ENCODE results near the gene RPH3AL.

The RPH3AL gene

DNA sequence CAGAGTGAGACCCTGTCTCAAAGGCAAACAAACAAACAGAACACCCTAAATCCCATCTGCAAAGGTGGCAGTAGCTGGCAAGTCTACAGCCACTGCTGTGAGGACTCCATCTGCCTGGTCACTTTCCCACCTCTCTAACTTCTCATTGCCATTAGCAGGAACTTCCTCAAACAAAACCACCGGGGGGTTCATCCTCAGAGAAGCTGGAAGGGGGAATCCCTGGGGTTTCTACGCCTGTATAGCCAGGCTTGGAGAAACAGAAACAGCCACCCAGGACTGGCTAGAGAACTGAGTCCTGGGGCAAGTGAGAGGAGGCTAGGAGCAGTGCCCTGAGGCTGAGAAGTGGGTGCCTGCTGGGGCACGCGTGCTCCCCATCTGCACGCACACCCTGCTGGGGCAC lies 7.3 kb downstream of the RPH3AL start:
- TF ChIP-seq, protein P1, sequence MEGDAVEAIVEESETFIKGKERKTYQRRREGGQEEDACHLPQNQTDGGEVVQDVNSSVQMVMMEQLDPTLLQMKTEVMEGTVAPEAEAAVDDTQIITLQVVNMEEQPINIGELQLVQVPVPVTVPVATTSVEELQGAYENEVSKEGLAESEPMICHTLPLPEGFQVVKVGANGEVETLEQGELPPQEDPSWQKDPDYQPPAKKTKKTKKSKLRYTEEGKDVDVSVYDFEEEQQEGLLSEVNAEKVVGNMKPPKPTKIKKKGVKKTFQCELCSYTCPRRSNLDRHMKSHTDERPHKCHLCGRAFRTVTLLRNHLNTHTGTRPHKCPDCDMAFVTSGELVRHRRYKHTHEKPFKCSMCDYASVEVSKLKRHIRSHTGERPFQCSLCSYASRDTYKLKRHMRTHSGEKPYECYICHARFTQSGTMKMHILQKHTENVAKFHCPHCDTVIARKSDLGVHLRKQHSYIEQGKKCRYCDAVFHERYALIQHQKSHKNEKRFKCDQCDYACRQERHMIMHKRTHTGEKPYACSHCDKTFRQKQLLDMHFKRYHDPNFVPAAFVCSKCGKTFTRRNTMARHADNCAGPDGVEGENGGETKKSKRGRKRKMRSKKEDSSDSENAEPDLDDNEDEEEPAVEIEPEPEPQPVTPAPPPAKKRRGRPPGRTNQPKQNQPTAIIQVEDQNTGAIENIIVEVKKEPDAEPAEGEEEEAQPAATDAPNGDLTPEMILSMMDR (IDR thresholded peaks at IDR 0.05; ENCODE audit: poor library complexity, severe bottlenecking), result no peak
- no peaks in the 10 kb centered on the region for H3K9me3 ChIP-seq (ENCODE audit: severe bottlenecking)
- H3K4me1 ChIP-seq (ENCODE audit: insufficient read depth, poor library complexity, severe bottlenecking), result peaks cover 23% of the 10 kb centered on the region
- no peaks in the 10 kb centered on the region for H3K36me3 ChIP-seq (ENCODE audit: low read depth)
- H3K4me3 ChIP-seq (ENCODE audit: severe bottlenecking), result no peak overlapping the region
- DNase-seq (ENCODE audit: low spot score) (no peak), ATAC-seq (ENCODE audit: low read depth) (no peak)
- no peak overlapping the region for H3K27ac ChIP-seq (ENCODE audit: poor library complexity, severe bottlenecking)
- H3K27me3 ChIP-seq (ENCODE audit: insufficient read depth, poor library complexity, severe bottlenecking), result no peaks in the 10 kb centered on the region

DNA sequence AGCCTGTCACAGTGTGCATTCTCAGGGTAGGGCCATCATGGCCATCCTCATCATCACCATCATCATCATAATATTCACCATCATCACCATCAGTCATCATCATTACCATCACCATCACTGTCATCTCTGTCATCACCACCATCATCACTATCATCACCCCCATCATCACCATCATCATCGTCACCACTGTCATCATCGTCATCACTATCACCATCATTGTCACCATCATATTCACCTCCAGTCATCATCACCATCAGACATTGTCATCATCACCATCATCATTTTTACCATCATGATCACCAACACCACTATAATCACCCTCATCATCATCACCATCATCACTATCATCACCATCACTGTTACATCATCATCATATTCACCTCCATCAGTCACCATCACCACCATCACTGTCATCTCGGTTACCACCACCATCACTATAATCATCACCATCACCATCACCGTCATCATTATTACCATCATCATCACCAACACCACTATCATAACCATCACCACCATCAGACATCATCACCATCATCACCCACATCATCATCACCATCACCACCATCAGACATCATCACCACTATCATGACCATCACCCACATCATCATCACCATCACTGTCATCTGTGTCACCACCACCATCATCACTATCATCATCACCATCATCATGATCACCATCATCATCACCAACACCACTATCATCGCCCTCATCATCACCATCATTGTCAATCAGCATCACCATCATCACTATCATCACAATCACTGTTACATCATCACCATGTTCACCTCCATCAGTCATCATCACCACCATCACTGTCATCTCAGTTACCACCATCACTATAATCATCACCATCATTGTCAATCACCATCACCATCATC lies 8.5 kb downstream of the RPH3AL start:
- Histone ChIP-seq H3K4me3 (ENCODE audit: severe bottlenecking) (no peak overlapping the region), H3K36me3 (ENCODE audit: low read depth) (no peaks in the 10 kb centered on the region), H3K27me3 (ENCODE audit: insufficient read depth, poor library complexity, severe bottlenecking) (no peaks in the 10 kb centered on the region), H3K9me3 (ENCODE audit: severe bottlenecking) (no peaks in the 10 kb centered on the region), H3K4me1 (ENCODE audit: insufficient read depth, poor library complexity, severe bottlenecking) (peaks cover 11% of the 10 kb centered on the region), H3K27ac (ENCODE audit: poor library complexity, severe bottlenecking) (no peak overlapping the region)
- no peak for ATAC-seq (ENCODE audit: low read depth)
- TF ChIP-seq, protein P1 (IDR thresholded peaks at IDR 0.05; ENCODE audit: poor library complexity, severe bottlenecking), result no peak
- no peak for DNase-seq (ENCODE audit: low spot score)

DNA sequence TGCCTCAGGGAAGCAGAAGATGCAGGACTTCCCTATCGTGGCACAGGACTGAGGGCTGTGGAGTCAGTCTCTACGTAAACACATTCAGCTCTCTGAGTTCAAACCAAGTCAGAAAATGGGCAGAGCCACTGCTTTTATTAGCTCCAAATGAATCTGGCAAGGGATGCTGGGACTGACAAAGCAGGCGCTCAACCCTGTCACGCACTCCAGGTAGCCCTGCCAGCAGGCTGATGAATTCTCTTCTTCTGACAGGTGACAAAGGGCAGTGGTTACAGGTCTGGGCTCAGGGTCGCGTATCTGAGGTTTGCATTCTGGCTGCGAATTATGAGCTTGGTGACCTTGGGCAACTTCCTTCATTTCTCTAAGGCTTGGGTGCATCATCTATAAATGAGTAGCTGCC lies 9.4 kb downstream of the RPH3AL start:
- Histone ChIP-seq H3K27me3 (ENCODE audit: insufficient read depth, poor library complexity, severe bottlenecking) (no peaks in the 10 kb centered on the region), H3K9me3 (ENCODE audit: severe bottlenecking) (no peaks in the 10 kb centered on the region), H3K36me3 (ENCODE audit: low read depth) (no peaks in the 10 kb centered on the region), H3K4me1 (ENCODE audit: insufficient read depth, poor library complexity, severe bottlenecking) (peaks cover 2% of the 10 kb centered on the region), H3K4me3 (ENCODE audit: severe bottlenecking) (no peak overlapping the region), H3K27ac (ENCODE audit: poor library complexity, severe bottlenecking) (no peak overlapping the region)
- TF ChIP-seq, protein P1 (IDR thresholded peaks at IDR 0.05; ENCODE audit: poor library complexity, severe bottlenecking), result no peak
- DNase-seq (ENCODE audit: low spot score), result no peak
- no peak for ATAC-seq (ENCODE audit: low read depth)

DNA sequence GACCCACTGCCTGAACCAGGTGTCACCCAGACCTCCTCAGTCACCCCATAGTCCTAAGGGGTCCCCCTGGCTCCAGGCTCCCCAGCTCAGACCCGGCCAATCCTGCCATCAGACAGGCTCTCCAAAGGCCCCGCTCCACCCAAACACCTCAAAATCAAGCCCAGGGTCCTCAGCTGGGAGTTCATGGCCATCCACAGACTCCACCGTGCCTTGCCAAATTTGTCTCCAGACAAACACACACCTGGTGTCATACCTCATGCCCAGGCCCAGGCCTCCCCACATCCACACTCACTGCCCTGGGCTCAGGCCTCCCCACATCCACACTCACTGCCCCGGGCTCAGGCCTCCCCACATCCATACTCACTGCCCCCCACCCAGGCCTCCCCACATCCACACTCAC lies 12.5 kb downstream of the RPH3AL start:
- ATAC-seq (ENCODE audit: low read depth), result no peak
- Histone ChIP-seq H3K4me1 (ENCODE audit: insufficient read depth, poor library complexity, severe bottlenecking) (no peaks in the 10 kb centered on the region), H3K36me3 (ENCODE audit: low read depth) (no peaks in the 10 kb centered on the region), H3K27ac (ENCODE audit: poor library complexity, severe bottlenecking) (no peak overlapping the region), H3K4me3 (ENCODE audit: severe bottlenecking) (no peak overlapping the region), H3K9me3 (ENCODE audit: severe bottlenecking) (no peaks in the 10 kb centered on the region), H3K27me3 (ENCODE audit: insufficient read depth, poor library complexity, severe bottlenecking) (no peaks in the 10 kb centered on the region)
- TF ChIP-seq, protein P1 (IDR thresholded peaks at IDR 0.05; ENCODE audit: poor library complexity, severe bottlenecking), result no peak
- DNase-seq (ENCODE audit: low spot score), result peak; percentile 57
